ENCODE measurements around the gene KSR2.

DNA sequence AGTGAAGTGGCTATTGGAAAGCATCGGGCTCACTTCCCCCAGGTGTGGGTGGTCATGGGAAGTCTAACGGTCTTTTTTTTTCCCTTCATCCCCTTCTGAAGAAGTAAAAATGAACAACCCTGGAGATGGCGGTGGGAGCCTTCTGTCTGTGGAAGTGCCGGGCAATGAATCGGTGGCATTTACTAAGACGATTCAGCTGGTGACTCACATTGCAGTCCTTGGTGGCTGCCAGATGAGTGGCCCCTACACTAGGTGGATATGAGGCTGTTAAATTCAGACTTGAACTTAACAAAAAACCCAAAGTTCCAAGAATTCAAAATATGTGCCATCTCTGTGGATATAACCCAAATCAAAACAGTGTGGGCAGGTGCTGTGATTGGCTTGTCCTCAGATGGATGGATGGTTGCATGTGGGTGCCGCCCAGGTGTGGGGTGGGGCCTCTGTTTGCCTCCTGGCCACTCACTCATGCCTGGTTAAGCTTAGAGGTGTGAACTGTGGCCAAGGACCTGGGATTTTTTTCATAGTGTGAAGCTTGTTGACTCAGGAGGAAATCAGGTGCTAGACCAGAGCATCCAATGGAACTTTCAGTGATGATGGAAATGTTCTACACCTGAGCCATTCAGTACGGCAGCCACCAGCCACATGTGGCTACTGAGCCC, 430.6 kb downstream of the KSR2 start:
- TF ChIP-seq, protein P1, sequence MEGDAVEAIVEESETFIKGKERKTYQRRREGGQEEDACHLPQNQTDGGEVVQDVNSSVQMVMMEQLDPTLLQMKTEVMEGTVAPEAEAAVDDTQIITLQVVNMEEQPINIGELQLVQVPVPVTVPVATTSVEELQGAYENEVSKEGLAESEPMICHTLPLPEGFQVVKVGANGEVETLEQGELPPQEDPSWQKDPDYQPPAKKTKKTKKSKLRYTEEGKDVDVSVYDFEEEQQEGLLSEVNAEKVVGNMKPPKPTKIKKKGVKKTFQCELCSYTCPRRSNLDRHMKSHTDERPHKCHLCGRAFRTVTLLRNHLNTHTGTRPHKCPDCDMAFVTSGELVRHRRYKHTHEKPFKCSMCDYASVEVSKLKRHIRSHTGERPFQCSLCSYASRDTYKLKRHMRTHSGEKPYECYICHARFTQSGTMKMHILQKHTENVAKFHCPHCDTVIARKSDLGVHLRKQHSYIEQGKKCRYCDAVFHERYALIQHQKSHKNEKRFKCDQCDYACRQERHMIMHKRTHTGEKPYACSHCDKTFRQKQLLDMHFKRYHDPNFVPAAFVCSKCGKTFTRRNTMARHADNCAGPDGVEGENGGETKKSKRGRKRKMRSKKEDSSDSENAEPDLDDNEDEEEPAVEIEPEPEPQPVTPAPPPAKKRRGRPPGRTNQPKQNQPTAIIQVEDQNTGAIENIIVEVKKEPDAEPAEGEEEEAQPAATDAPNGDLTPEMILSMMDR (conservative IDR thresholded peaks at IDR 0.05) = no peak
- no peak for TF ChIP-seq EZH2 (IDR thresholded peaks at IDR 0.05; ENCODE audit: low read depth)
